Osteoblast (primary cell): ENCODE results near the gene TMEM256. TPM values are rescaled to one million over a fixed set of nuclear protein-coding genes. Genes with fewer than 3 reads are reported as not detected.

Experiments used
- DNase-seq: peaks from one replicate; pipeline ENCODE4 v3.0.0; 2011; ENCODE audit warnings: low spot score, mixed read lengths; ENCODE audit not compliant: insufficient read length; ENCODE audit errors: missing footprints
- H2AFZ ChIP-seq: 2 replicates; pipeline ENCODE4 v1.6.0; 2011; ENCODE audit warnings: mild to moderate bottlenecking, low read length
- H3K27ac ChIP-seq: 2 replicates; pipeline ENCODE4 v1.5.1; 2011; ENCODE audit warnings: mild to moderate bottlenecking, low read depth, low read length, moderate library complexity
- H3K27me3 ChIP-seq: 2 replicates; pipeline ENCODE4 v1.6.0; 2012; ENCODE audit warnings: mild to moderate bottlenecking, control low read depth, inconsistent platforms, low read length, moderate library complexity; ENCODE audit not compliant: insufficient read depth
- H3K36me3 ChIP-seq: 2 replicates; pipeline ENCODE4 v1.5.1; 2011; ENCODE audit warnings: mild to moderate bottlenecking, low read length, control low read depth, moderate library complexity; ENCODE audit not compliant: insufficient read depth
- H3K4me1 ChIP-seq: 2 replicates; pipeline ENCODE4 v1.5.1; 2011; ENCODE audit warnings: mild to moderate bottlenecking, low read length, control low read depth, moderate library complexity; ENCODE audit not compliant: insufficient read depth
- H3K4me2 ChIP-seq: 2 replicates; pipeline ENCODE4 v1.6.0; 2011; ENCODE audit warnings: mild to moderate bottlenecking, low read length; ENCODE audit not compliant: insufficient read depth
- H3K4me3 ChIP-seq: fragments of 200-600 bp; sonication (generic); 3 replicates; pipeline ENCODE4 v1.5.1; 2012; ENCODE audit warnings: mild to moderate bottlenecking, low read length, inconsistent platforms; ENCODE audit not compliant: insufficient read depth
- H3K79me2 ChIP-seq: 2 replicates; pipeline ENCODE4 v1.6.0; 2012; ENCODE audit warnings: mild to moderate bottlenecking, low read length, control low read depth, inconsistent platforms; ENCODE audit not compliant: insufficient read depth
- H3K9me3 ChIP-seq: 2 replicates; pipeline ENCODE4 v1.5.1; 2011; ENCODE audit warnings: low read depth, low read length, control low read depth
- H4K20me1 ChIP-seq: 2 replicates; pipeline ENCODE4 v1.6.0; 2012; ENCODE audit warnings: mild to moderate bottlenecking, low read length, control low read depth; ENCODE audit not compliant: insufficient read depth
- CTCF ChIP-seq: IDR thresholded peaks from 2 replicates; pipeline ENCODE4 v1.5.1; 2011; ENCODE audit warnings: mild to moderate bottlenecking, low read depth, low read length, moderate library complexity; ENCODE audit errors: extremely low read depth
- total RNA-seq: library from RNA; depleted of rRNA; stranded (reverse); fragments of >200 nt; gene quantifications from 2 replicates; pipeline ENCODE4 v1.2.3, GENCODE V29; 2012

Gene TMEM256
- total RNA-seq, 1 donor = 59.4 TPM

DNA sequence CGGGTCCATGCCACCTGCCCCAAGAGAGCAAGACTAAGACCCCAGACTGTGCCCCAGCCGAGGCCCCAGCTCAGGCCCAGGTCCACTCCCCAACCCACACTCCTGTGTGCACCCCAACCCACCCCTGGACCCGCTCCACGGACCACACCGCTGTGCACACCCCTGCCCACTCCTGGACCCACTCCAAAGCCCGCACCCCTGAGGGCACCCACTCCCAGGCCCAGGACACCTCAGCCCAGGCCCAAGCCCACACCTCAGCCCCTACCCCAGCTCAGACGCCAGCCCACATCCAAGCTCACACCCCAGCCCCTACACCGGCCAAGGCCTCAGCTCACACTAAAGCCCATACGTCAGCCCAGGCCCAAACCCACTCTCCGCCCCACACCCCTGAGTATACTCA lies 25.8 kb upstream of the TMEM256 start:
- no peak for DNase-seq
- TF ChIP-seq CTCF = no peak
- Histone ChIP-seq H3K4me1 (no peaks in the 10 kb centered on the region), H3K4me3 (no peak overlapping the region), H4K20me1 (no peaks in the 10 kb centered on the region), H3K36me3 (no peaks in the 10 kb centered on the region), H3K79me2 (no peaks in the 10 kb centered on the region), H3K4me2 (no peak overlapping the region), H3K27ac (no peak overlapping the region), H3K9me3 (no peaks in the 10 kb centered on the region), H3K27me3 (no peaks in the 10 kb centered on the region), H2AFZ (no peak overlapping the region)

DNA sequence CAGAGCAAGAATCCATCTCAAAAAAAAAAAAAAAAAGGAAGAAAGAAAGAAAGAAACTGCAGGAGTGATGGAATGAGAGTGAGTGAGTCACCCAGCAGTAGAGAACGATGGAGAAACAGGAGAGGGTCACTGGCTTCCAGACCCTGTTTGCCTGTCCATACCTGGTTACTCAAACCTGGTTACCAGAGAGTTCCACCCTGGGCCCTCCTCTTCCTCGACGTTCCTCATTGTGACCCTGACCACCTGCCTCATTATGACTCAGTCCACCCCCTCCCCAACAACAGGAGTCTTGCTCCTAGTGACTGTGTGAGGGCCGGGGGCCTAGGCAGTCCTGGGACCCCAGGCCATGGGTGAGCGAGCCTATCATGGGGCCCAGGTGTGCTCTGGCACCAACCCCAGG lies 24.7 kb upstream of the TMEM256 start, which contains the start of gene SPEM3:
Gene SPEM3 (plus strand): TSS at position 301 of the 400 bp plus-strand sequence. CDS start 46 bp downstream, at position 347.
- peak; percentile 85 for DNase-seq
- no peak for TF ChIP-seq CTCF
- Histone ChIP-seq H3K27ac (no peak within 1 kb of the TSS), H3K9me3 (no peaks in the 10 kb centered on the region), H3K4me3 (no peak within 1 kb of the TSS), H3K79me2 (no peaks in the 10 kb centered on the region), H2AFZ (no peak within 1 kb of the TSS), H3K36me3 (no peaks in the 10 kb centered on the region), H3K4me1 (no peaks in the 10 kb centered on the region), H4K20me1 (no peaks in the 10 kb centered on the region), H3K4me2 (no peak within 1 kb of the TSS), H3K27me3 (no peaks in the 10 kb centered on the region)

GRCh38 chr17:7427549-7427948 lies 23.7 kb upstream of the TMEM256 start:
- TF ChIP-seq CTCF = no peak
- H3K4me2 ChIP-seq = no peak overlapping the region
- no peak overlapping the region for H3K27ac ChIP-seq
- peak; percentile 83 for DNase-seq
- H3K27me3 ChIP-seq = no peaks in the 10 kb centered on the region
- no peaks in the 10 kb centered on the region for H4K20me1 ChIP-seq
- no peaks in the 10 kb centered on the region for H3K79me2 ChIP-seq
- H3K9me3 ChIP-seq = no peaks in the 10 kb centered on the region
- no peaks in the 10 kb centered on the region for H3K4me1 ChIP-seq
- no peaks in the 10 kb centered on the region for H3K36me3 ChIP-seq
- H3K4me3 ChIP-seq = no peak overlapping the region
- H2AFZ ChIP-seq = no peak overlapping the region

- Histone ChIP-seq H3K79me2 (no peaks in the 10 kb centered on the region), H3K36me3 (no peaks in the 10 kb centered on the region), H3K9me3 (no peaks in the 10 kb centered on the region), H4K20me1 (no peaks in the 10 kb centered on the region), H3K4me2 (no peak overlapping the region), H2AFZ (no peak overlapping the region), H3K4me1 (no peaks in the 10 kb centered on the region), H3K27me3 (no peaks in the 10 kb centered on the region), H3K27ac (no peak overlapping the region), H3K4me3 (no peak overlapping the region)
- no peak for DNase-seq
- no peak for TF ChIP-seq CTCF
Observed at GRCh38 chr17:7426896-7427489, 23.1 kb upstream of the TMEM256 start.
